ENCODE data around the gene MTTP. TPM values are rescaled to one million over a fixed set of nuclear protein-coding genes. Genes with fewer than 3 reads are reported as not detected.
"Not testable (repeated sequence)": the region's sequence is repeated elsewhere in the genome, so short reads cannot be mapped to it uniquely, and the experiment has no call there.

Gene MTTP
- total RNA-seq (not detected), polyA plus RNA-seq (not detected)

GRCh38 chr4:99574530-99575324 is at the start of gene MTTP:
Gene MTTP, plus strand, starts transcription at chr4:99574824. Its CDS starts 86 bp downstream, at chr4:99574910.
- no peak within 1 kb of the TSS for H3K27ac ChIP-seq (ENCODE audit: low read depth, low read length)
- Mint-ChIP-seq H3K36me3 (no peaks in the 10 kb centered on the region), H3K27ac (no peak within 1 kb of the TSS), H3K4me1 (no peaks in the 10 kb centered on the region), H3K27me3 (peaks cover 26 to 67% of the 10 kb centered on the region in 2 donors), H3K4me3 (no peak within 1 kb of the TSS), H3K9me3 (no peaks in the 10 kb centered on the region)
- no peak within 1 kb of the TSS for H3K4me3 ChIP-seq (ENCODE audit: low read length)
- no peaks in the 10 kb centered on the region for H3K4me1 ChIP-seq (ENCODE audit: insufficient read depth, low read length)
- H3K9me3 ChIP-seq (ENCODE audit: low read length) = no peaks in the 10 kb centered on the region
- H3K27me3 ChIP-seq (ENCODE audit: insufficient read depth, low read length, poor library complexity, severe bottlenecking) = no peaks in the 10 kb centered on the region
- ChIA-PET CTCF (no interaction called here), POLR2A (no interaction called here)
- no peak for DNase-seq
- no peaks in the 10 kb centered on the region for H3K36me3 ChIP-seq (ENCODE audit: insufficient read depth, low read length)

DNA sequence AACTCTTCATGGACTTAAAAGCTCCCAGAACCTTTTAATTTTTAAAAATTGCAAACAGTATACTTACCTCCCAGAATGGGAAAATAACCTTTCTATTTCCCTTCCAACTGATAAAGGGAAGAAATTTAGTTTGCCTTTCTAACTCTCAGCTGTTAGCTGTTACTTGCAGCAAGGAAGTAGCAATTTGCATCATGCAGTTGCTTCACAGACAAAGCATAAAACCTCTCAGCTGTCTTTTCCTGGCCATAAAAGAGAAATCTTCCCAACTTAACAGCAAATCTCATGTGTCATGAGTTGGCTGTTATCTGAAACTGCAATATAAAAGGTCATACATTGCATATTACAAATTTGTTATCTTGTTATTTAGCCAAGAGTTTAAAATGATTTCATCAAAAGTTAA is 45.4 kb upstream of the MTTP start:
- H3K36me3 Mint-ChIP-seq = no peaks in the 10 kb centered on the region
- CTCF ChIA-PET = no interaction called here

DNA sequence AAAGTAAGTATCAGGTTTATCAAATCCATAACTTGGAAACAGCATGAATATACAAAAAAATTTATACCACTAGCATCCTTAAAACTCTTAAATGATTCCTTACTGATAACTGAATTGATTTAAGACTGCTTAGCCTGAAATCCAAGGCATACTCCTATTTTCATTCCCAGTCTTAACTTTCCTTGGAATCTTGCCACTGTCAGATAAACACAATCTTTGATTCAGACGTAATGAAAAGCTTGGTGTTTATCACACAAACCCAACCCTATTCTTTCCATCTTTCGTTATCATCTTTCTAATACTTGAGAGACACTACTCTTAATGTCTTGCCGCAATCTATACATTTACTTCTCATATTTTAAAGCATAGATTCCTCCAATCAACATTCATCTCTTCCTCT is 44.7 kb upstream of the MTTP start:
- Histone ChIP-seq H3K9me3 (ENCODE audit: low read length) (no peaks in the 10 kb centered on the region), H3K4me3 (ENCODE audit: low read length) (no peak overlapping the region), H3K36me3 (ENCODE audit: insufficient read depth, low read length) (no peaks in the 10 kb centered on the region), H3K27me3 (ENCODE audit: insufficient read depth, low read length, poor library complexity, severe bottlenecking) (no peaks in the 10 kb centered on the region), H3K4me1 (ENCODE audit: insufficient read depth, low read length) (no peaks in the 10 kb centered on the region), H3K27ac (ENCODE audit: low read depth, low read length) (no peak overlapping the region)
- H3K9me3 Mint-ChIP-seq = peaks cover 0 to 2% (median 0%) of the 10 kb centered on the region in 5 donors
- no peaks in the 10 kb centered on the region for H3K36me3 Mint-ChIP-seq
- CTCF ChIA-PET = no interaction called here
- H3K4me3 Mint-ChIP-seq = no peak overlapping the region
- H3K4me1 Mint-ChIP-seq = no peaks in the 10 kb centered on the region
- H3K27ac Mint-ChIP-seq = no peak overlapping the region
- POLR2A ChIA-PET = no interaction called here
- DNase-seq = no peak
- H3K27me3 Mint-ChIP-seq = peaks cover 2 to 62% of the 10 kb centered on the region in 2 donors

More for the DNA sequence above, 45.4 kb upstream of the MTTP start:
- H3K27me3 ChIP-seq (ENCODE audit: insufficient read depth, low read length, poor library complexity, severe bottlenecking) = no peaks in the 10 kb centered on the region
- Mint-ChIP-seq H3K27ac (no peak overlapping the region), H3K4me1 (no peaks in the 10 kb centered on the region), H3K4me3 (no peak overlapping the region), H3K9me3 (peaks cover 0 to 2% (median 0%) of the 10 kb centered on the region in 5 donors), H3K27me3 (peaks cover 4 to 59% of the 10 kb centered on the region in 2 donors)
- H3K4me3 ChIP-seq (ENCODE audit: low read length) = no peak overlapping the region
- no peak for DNase-seq
- POLR2A ChIA-PET = no interaction called here
- no peaks in the 10 kb centered on the region for H3K4me1 ChIP-seq (ENCODE audit: insufficient read depth, low read length)
- no peak overlapping the region for H3K27ac ChIP-seq (ENCODE audit: low read depth, low read length)
- H3K9me3 ChIP-seq (ENCODE audit: low read length) = no peaks in the 10 kb centered on the region
- H3K36me3 ChIP-seq (ENCODE audit: insufficient read depth, low read length) = no peaks in the 10 kb centered on the region

- POLR2A ChIA-PET; H3K4me1 Mint-ChIP-seq; CTCF ChIA-PET; H3K4me3 Mint-ChIP-seq; H3K9me3 Mint-ChIP-seq; H3K36me3 ChIP-seq (ENCODE audit: insufficient read depth, low read length); H3K36me3 Mint-ChIP-seq; H3K4me3 ChIP-seq (ENCODE audit: low read length); H3K27ac Mint-ChIP-seq; H3K27me3 ChIP-seq (ENCODE audit: insufficient read depth, low read length, poor library complexity, severe bottlenecking); H3K9me3 ChIP-seq (ENCODE audit: low read length); DNase-seq; H3K4me1 ChIP-seq (ENCODE audit: insufficient read depth, low read length); H3K27ac ChIP-seq (ENCODE audit: low read depth, low read length): not testable (repeated sequence)
- peaks cover 8 to 50% of the 10 kb centered on the region in 2 donors for H3K27me3 Mint-ChIP-seq
Measured at GRCh38 chr4:99534699-99535098, 39.9 kb upstream of the MTTP start.

DNA sequence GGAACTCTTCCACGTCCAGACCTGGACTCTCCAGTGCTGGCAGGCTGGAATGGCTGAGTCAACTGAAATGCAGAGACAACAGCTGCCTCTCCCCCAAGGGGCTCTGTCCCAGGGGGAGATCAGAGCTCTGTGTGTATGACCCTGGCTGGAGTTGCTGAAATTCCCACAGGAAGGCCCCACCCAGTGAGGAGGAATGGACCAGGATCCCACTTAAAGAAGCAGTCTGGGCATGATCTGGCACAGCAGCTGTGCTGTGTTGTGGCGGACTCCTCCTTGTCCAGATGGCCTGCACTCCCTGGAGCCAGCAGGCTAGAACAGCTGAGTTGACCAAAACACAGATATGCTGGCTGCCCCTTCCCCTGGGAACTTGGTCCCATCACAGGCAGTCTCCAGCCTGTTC is 38.4 kb upstream of the MTTP start:
- Histone ChIP-seq H3K36me3 (ENCODE audit: insufficient read depth, low read length) (no peaks in the 10 kb centered on the region), H3K27me3 (ENCODE audit: insufficient read depth, low read length, poor library complexity, severe bottlenecking) (no peaks in the 10 kb centered on the region), H3K9me3 (ENCODE audit: low read length) (no peaks in the 10 kb centered on the region), H3K27ac (ENCODE audit: low read depth, low read length) (no peak overlapping the region), H3K4me1 (ENCODE audit: insufficient read depth, low read length) (no peaks in the 10 kb centered on the region), H3K4me3 (ENCODE audit: low read length) (no peak overlapping the region)
- H3K36me3 Mint-ChIP-seq = no peaks in the 10 kb centered on the region
- peaks cover 5 to 40% of the 10 kb centered on the region in 2 donors for H3K27me3 Mint-ChIP-seq
- CTCF ChIA-PET = no interaction called here
- POLR2A ChIA-PET = no interaction called here
- H3K4me1 Mint-ChIP-seq = no peaks in the 10 kb centered on the region
- DNase-seq = no peak
- H3K4me3 Mint-ChIP-seq = no peak overlapping the region
- peaks cover 0 to 2% (median 0%) of the 10 kb centered on the region in 5 donors for H3K9me3 Mint-ChIP-seq
- no peak overlapping the region for H3K27ac Mint-ChIP-seq

- POLR2A ChIA-PET = no interaction called here
- no peak overlapping the region for H3K27ac Mint-ChIP-seq
- no peaks in the 10 kb centered on the region for H3K27me3 ChIP-seq (ENCODE audit: insufficient read depth, low read length, poor library complexity, severe bottlenecking)
- no peak overlapping the region for H3K4me3 ChIP-seq (ENCODE audit: low read length)
- H3K4me3 Mint-ChIP-seq = no peak overlapping the region
- H3K9me3 Mint-ChIP-seq = peaks cover 0 to 2% (median 0%) of the 10 kb centered on the region in 5 donors
- no peaks in the 10 kb centered on the region for H3K36me3 Mint-ChIP-seq
- no peaks in the 10 kb centered on the region for H3K36me3 ChIP-seq (ENCODE audit: insufficient read depth, low read length)
- H3K27ac ChIP-seq (ENCODE audit: low read depth, low read length) = no peak overlapping the region
- CTCF ChIA-PET = no interaction called here
- DNase-seq = no peak
- no peaks in the 10 kb centered on the region for H3K9me3 ChIP-seq (ENCODE audit: low read length)
- no peaks in the 10 kb centered on the region for H3K4me1 ChIP-seq (ENCODE audit: insufficient read depth, low read length)
- no peaks in the 10 kb centered on the region for H3K4me1 Mint-ChIP-seq
- peaks cover 5 to 34% of the 10 kb centered on the region in 2 donors for H3K27me3 Mint-ChIP-seq
Measured at GRCh38 chr4:99536848-99537247, 37.8 kb upstream of the MTTP start.

GRCh38 chr4:99537674-99538073 is 37.0 kb upstream of the MTTP start:
- peaks cover 0 to 2% (median 0%) of the 10 kb centered on the region in 5 donors for H3K9me3 Mint-ChIP-seq
- ChIA-PET POLR2A (no interaction called here), CTCF (no interaction called here)
- Histone ChIP-seq H3K27me3 (ENCODE audit: insufficient read depth, low read length, poor library complexity, severe bottlenecking) (no peaks in the 10 kb centered on the region), H3K4me3 (ENCODE audit: low read length) (no peak overlapping the region), H3K27ac (ENCODE audit: low read depth, low read length) (no peak overlapping the region), H3K9me3 (ENCODE audit: low read length) (no peaks in the 10 kb centered on the region), H3K36me3 (ENCODE audit: insufficient read depth, low read length) (no peaks in the 10 kb centered on the region), H3K4me1 (ENCODE audit: insufficient read depth, low read length) (no peaks in the 10 kb centered on the region)
- H3K27ac Mint-ChIP-seq = no peak overlapping the region
- no peaks in the 10 kb centered on the region for H3K36me3 Mint-ChIP-seq
- H3K4me1 Mint-ChIP-seq = no peaks in the 10 kb centered on the region
- no peak for DNase-seq
- peaks cover 5 to 27% of the 10 kb centered on the region in 2 donors for H3K27me3 Mint-ChIP-seq
- no peak overlapping the region for H3K4me3 Mint-ChIP-seq

DNA sequence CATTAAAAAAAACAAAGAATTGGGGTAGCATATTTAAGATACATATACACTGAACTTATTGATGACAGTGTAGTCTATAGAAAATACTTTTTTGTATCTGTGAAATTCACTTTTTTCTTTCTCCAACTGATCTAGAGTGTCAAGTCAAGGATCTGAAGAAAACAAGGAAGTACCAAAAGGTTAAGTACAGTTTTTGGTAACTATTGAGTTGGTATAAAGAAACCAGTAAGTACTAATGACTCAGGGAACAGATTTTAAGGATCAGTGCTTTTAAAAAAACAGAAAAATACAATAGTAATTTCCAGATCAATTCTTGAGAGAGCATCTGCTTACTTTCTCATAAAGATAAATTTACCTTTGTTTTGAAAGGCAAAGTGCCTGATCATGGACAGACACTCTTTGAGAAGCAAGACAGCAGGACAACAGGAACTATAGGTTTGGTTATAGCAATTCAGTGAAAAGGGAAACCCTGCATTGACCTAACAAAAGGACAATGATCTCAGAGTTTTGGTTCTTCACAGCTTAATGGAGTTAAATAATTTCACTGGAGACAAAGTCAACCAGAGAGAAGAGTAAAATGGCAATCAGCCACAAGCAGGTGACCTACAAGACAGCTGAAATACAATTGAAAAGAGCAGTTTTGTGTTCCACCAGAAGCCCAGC is 34.2 kb upstream of the MTTP start:
- Histone ChIP-seq H3K9me3 (ENCODE audit: low read length) (no peaks in the 10 kb centered on the region), H3K36me3 (ENCODE audit: insufficient read depth, low read length) (no peaks in the 10 kb centered on the region), H3K27me3 (ENCODE audit: insufficient read depth, low read length, poor library complexity, severe bottlenecking) (no peaks in the 10 kb centered on the region), H3K4me3 (ENCODE audit: low read length) (no peak overlapping the region), H3K4me1 (ENCODE audit: insufficient read depth, low read length) (no peaks in the 10 kb centered on the region), H3K27ac (ENCODE audit: low read depth, low read length) (no peak overlapping the region)
- POLR2A ChIA-PET = no interaction called here
- H3K36me3 Mint-ChIP-seq = no peaks in the 10 kb centered on the region
- peaks cover 0 to 4% (median 2%) of the 10 kb centered on the region in 5 donors for H3K9me3 Mint-ChIP-seq
- CTCF ChIA-PET = no interaction called here
- DNase-seq = no peak
- no peaks in the 10 kb centered on the region for H3K4me1 Mint-ChIP-seq
- H3K27me3 Mint-ChIP-seq = peaks cover 8 to 14% of the 10 kb centered on the region in 2 donors
- no peak overlapping the region for H3K4me3 Mint-ChIP-seq
- no peak overlapping the region for H3K27ac Mint-ChIP-seq
